IPS-NIHi7 (cell line): ENCODE data around the gene PTGDR.

Experiments
- DNase-seq: peaks from one replicate; pipeline ENCODE4 v3.0.0; 2012; ENCODE audit warnings: mixed read lengths; ENCODE audit errors: extremely low spot score

PTGDR gene

GRCh38 chr14:52265253-52265652 is 2.2 kb upstream of the PTGDR start:
- DNase-seq = no peak

GRCh38 chr14:52266179-52266578 is 1.3 kb upstream of the PTGDR start:
- no peak for DNase-seq

GRCh38 chr14:52266782-52267181 is 716 bp upstream of the PTGDR start:
- DNase-seq = no peak

DNA sequence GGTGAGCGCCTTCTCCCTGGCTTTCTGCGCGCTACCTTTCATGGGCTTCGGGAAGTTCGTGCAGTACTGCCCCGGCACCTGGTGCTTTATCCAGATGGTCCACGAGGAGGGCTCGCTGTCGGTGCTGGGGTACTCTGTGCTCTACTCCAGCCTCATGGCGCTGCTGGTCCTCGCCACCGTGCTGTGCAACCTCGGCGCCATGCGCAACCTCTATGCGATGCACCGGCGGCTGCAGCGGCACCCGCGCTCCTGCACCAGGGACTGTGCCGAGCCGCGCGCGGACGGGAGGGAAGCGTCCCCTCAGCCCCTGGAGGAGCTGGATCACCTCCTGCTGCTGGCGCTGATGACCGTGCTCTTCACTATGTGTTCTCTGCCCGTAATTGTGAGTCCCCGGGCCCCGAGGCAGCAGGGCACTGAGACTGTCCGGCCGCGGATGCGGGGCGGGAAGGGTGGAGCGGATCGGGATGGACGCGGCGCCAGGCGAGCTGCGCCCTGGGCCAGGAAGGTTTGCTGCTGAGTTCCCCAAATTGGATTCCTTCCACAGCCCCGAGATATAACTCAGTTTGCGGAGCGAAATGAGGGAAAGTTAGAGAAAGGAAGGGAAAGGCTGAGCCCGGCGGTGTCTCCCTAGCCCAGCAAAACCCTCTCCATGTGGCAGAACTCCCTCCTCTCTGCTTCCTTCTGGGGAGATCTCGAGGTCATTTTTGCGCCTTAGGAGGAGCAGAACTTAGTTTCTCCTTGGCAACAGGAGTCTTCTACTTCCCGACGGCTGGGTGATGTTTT is 972 bp downstream of the PTGDR start:
- peak; percentile 38 for DNase-seq

DNA sequence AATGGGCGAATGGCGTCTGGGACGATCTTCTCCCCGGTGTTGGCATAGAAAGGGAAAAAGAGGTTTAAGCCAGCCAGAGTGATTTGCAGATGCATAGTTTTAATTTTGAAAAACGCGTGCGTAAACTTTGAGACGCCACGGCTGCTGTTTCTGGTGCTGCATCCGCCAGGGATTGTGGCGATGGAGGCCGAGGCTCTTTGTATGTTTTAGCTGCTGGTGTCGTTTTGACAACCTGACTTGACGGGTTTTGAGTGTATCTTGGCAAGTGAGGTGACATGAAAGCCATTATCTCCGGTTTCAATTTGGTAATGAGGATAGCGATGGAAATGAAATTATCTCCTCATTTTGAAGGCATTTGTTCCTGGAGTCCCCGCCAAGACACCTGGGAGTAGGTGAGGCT is 1.6 kb downstream of the PTGDR start:
- no peak for DNase-seq

- no peak for DNase-seq
These were observed 2.5 kb downstream of the PTGDR start for GRCh38 chr14:52269982-52270381.

GRCh38 chr14:52271538-52271937 is 4.0 kb downstream of the PTGDR start:
- no peak for DNase-seq

- DNase-seq = peak; percentile 59
These were observed 4.9 kb downstream of the PTGDR start for GRCh38 chr14:52272375-52272774.

DNA sequence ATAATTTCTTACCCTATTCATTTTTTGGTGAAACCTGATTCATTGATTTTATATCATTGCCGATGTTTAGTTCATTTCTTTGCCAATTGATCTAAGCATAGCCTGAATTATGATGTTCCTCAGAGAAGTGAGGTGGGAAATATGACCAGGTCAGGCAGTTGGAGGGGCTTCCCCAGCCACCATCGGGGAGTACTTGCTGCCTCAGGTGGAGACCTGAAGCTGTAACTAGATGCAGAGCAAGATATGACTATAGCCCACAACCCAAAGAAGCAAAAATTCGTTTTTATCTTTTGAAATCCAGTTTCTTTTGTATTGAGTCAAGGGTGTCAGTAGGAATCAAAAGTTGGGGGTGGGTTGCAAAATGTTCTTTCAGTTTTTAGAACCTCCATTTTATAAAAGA is 7.9 kb downstream of the PTGDR start:
- DNase-seq = no peak

DNA sequence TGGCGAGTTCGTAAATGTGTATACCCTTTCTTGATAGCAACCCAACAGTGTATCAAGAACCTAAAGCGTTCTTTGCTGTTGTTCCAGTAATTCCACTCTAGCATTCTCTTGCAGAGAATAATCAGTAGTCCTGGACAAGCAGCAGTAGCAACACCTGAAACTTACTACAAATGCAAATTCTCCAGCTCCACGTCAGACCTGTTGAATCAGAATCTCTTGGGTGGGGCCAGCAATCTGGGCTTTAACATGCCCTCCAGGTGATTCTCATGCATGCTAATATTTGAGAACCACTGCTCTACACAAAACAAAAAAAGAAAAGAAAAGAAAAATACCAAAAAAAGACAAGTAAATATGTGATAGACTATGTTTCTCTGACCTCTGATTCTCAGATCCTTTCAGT is 10.1 kb downstream of the PTGDR start:
- DNase-seq = no peak

DNA sequence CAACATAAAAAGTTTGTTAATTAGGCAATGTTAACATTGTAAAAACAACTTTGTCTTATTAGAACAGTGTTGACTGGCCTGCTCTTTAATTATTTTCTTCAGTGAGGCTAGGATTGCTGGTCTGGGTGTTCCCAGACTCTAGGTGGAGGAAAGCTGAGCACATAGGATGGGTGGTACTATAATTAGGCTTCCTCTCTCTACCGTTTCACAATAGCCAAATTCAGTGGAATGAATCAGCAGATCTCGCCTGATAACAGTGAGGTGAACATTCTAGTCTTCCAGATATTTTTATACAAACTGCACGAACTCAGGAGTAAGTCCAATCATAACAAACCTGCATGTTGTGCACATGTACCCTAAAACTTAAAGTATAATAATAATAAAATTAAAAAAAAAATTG is 11.9 kb downstream of the PTGDR start:
- DNase-seq = no peak

- DNase-seq = no peak
These were observed 15.6 kb downstream of the PTGDR start for GRCh38 chr14:52283099-52283498.

GRCh38 chr14:52286661-52287649 is 19.5 kb downstream of the PTGDR start:
- no peak for DNase-seq

- no peak for DNase-seq
These were observed 28.9 kb downstream of the PTGDR start for GRCh38 chr14:52296378-52296777.

- no peak for DNase-seq
These were observed 31.3 kb downstream of the PTGDR start for GRCh38 chr14:52298795-52299194.

DNA sequence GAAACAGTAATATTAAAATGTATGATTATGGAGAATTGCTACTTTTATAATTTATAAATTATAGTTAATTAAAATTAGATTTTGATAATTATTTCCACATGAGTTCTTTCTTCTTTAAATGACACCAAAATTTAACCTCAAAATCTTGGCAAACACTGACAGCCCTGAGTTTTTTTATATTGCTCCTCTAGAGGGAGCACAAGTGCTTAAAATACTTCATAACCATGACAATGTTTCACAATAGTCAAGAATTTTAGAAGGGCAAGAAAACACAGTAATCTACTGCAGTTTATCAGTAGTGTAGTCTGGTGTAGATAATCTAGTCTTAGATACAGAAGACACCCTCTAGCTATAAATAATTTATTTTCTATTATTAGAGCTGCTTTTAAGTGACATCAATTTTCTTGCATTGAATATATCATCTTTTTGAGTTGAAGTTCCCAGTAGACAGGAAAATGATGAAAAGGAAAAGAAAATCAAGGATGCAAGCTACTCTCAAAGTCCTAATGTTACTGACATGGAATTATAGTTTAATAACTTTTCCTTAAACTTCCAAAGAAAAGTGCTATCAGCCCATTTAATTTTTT is 32.3 kb downstream of the PTGDR start:
- DNase-seq = peak; percentile 47

- DNase-seq = no peak
These were observed 35.7 kb downstream of the PTGDR start for GRCh38 chr14:52303236-52303635.

- DNase-seq = no peak
These were observed 36.9 kb downstream of the PTGDR start for GRCh38 chr14:52304248-52304904.

DNA sequence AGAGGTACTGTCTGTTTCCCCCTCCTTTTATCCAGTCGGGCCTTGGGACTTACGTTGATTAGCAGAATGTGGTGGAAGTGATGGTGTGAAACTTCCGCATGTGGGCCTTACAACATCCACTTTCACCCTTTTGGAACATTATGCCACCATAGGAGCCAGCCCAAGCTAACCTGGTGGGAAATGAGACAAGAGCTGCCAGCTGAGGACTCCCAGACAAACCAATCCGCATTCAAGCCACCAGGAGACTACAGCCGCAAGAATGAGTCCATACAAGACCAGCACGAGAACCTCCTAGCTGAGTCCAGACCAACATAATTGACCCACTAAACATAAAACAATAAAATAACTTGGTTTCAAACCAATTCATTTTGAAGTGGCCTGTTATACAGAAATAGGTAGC is 37.5 kb downstream of the PTGDR start:
- DNase-seq = no peak

DNA sequence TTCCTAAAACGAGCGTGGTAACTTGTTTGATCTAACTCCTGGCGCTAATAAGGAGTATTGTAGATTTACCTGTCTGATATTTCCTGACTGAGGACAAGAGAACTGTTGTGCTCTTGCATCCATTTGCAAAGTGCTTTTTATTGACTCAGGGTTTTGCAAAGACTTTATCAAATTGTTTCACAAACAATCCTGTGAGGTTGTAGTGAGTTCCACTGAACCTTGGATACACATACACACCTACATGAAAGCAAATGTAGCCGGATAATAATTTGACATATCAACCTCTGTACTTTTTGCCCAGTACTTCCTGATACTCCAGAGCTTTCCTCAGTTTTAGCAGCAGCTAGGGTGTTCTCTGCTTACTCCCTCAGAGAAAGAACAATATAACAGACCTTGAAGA is 39.9 kb downstream of the PTGDR start:
- no peak for DNase-seq

DNA sequence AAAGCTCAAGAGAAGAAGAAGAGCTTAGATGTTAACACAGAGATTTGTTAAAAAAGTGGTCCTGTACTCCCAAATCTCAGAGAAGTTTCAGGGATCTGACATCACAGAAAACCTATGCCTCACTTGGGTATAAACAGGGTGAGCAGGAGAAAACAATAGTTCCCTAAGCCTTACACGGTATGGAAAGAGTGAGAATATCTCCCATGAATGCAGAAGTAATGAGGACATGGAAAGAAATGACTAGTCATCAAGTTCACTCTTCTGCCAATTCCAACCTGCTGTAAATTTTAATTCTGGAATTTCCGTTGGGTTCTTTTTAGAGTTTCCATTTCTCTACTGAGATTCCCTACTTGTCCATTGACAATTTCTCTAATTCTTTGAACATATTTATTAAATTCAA is 40.4 kb downstream of the PTGDR start:
- no peak for DNase-seq

- no peak for DNase-seq
These were observed 43.0 kb downstream of the PTGDR start for GRCh38 chr14:52310541-52310940.
